GM15510 (cell line): ENCODE data around the gene INSM1.

Source experiments
- POLR2A ChIP-seq: IDR thresholded peaks from 3 replicates; pipeline ENCODE4 v1.6.1; 2011; ENCODE audit warnings: borderline replicate concordance; ENCODE audit not compliant: insufficient read length; ENCODE audit errors: extremely low read depth

INSM1 gene

DNA sequence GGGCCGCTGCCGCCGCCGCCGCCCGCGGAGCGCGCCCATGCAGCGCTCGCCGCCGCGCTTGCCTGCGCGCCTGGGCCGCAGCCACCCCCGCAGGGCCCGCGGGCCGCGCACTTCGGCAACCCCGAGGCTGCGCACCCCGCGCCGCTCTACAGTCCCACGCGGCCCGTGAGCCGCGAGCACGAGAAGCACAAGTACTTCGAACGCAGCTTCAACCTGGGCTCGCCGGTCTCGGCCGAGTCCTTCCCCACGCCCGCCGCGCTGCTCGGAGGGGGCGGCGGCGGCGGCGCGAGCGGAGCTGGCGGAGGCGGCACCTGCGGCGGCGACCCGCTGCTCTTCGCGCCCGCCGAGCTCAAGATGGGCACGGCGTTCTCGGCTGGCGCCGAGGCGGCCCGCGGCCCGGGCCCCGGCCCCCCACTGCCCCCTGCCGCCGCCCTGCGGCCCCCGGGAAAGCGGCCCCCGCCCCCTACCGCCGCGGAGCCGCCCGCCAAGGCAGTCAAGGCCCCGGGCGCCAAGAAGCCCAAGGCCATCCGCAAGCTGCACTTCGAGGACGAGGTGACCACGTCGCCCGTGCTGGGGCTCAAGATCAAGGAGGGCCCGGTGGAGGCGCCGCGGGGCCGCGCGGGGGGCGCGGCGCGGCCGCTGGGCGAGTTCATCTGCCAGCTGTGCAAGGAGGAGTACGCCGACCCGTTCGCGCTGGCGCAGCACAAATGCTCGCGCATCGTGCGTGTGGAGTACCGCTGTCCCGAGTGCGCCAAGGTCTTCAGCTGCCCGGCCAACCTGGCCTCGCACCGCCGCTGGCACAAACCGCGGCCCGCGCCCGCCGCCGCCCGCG is 730 bp downstream of the INSM1 start:
- no peak for TF ChIP-seq POLR2A

- TF ChIP-seq POLR2A = no peak
These were observed 1.6 kb downstream of the INSM1 start for GRCh38 chr20:20369250-20370093.

DNA sequence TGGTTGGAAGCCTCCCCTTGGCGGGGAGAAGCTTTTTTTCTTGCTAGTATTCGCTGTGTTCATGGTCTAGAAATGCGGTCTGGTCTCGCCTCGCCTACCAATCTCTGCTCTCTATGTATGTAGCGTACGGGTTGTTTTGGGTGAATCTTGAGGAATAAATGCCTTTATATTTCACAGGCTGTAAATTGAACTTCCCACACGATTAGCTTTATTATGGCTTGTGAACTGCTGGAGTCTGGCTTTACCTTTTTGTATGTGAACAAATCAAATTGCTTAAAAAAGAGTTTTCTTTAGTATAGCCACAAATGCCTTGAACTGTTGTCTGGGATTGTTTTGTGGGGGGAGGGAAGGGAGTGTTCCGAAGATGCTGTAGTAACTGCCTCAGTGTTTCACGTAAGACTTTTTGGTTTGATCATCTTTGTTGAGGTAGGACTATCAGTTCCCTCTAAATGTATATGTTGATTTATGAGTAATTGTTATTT is 2.2 kb downstream of the INSM1 start:
- TF ChIP-seq POLR2A = no peak

- TF ChIP-seq POLR2A = no peak
These were observed 3.2 kb downstream of the INSM1 start for GRCh38 chr20:20371083-20371482.

GRCh38 chr20:20371681-20372080 is 3.8 kb downstream of the INSM1 start:
- TF ChIP-seq POLR2A = no peak

DNA sequence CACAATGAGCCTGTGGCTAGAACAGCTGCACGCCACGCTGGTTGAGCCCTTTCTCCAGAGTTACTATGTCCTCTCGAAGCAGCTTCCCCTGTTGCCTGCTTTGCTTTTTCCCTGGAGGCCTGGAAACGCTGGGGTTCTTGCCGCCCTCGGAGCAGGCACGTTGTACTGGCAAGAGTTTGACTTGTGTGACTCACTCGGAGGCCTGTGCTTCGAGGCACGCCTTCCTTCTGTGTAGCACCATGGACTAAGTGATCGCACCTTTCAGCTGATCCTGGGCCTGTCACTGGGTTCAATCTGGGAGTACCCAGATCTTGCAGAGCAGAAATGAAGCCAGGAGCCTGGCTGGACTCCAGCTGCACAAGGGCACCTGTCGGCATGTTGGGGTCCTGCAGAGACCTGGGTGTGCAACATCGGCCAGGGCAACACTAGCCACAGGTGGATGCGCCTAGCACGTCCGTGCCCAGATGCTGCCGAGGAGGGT is 5.2 kb downstream of the INSM1 start:
- no peak for TF ChIP-seq POLR2A

DNA sequence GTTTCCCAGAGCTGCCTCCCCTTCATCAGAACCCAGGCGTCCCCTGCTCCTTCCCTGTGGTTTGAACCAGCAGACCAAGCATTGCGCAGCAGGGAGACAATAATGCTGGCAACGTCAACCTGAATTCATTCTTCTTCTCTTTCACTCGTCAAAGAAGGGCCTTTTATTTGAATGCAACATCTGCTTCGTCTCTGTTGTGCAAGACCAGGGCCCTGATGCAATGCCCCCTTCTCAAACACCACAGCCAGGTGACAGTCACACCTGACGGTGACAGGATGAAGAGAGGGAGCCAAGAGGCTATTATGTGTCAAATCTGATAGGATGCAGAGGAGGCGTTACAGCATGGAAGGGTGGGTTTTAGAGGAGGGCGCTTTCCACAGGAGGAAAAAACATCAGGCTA is 8.0 kb downstream of the INSM1 start:
- no peak for TF ChIP-seq POLR2A

DNA sequence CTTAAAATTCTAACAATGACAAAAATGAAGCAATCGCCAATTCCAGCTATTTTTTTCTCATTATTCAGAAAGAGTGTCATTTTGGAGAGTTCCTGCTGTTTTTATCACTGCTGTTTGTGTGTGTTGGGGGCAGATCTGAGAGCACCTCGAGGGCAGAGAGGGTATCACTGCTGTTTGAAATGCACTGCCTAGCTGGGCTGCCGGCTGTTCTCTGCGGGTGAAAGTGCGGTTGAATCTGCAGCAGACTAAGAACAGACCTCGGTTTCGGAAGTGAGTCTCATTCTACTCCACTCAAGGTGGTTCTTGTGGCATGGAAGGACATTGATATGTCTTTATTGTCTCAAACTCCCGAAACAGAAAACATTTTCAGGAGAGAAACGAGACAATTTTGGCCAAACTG is 18.3 kb downstream of the INSM1 start:
- TF ChIP-seq POLR2A = no peak

GRCh38 chr20:20390393-20390792 is 22.5 kb downstream of the INSM1 start:
- TF ChIP-seq POLR2A = no peak

DNA sequence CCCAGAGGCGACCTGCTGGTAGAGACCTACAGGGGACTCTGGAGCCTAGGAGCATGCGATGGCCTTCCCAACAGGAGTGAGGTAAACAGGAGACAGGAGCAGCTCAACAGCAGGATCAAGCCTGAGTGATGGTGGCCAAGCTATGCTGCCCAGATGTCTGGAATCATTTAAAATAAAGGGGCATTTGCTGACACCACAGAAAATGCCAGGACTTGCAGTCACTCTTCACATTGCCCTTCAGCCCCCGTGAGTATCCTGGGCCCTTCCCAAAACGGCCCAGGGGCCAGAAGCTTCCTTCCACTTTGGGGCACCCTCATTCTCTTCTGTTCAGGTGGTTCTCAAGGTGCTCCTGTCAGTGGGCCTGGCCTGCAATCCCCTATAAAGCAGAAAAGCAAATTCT is 23.2 kb downstream of the INSM1 start:
- TF ChIP-seq POLR2A = no peak

- no peak for TF ChIP-seq POLR2A
These were observed 23.9 kb downstream of the INSM1 start for GRCh38 chr20:20391766-20392165.

- no peak for TF ChIP-seq POLR2A
These were observed 25.6 kb downstream of the INSM1 start for GRCh38 chr20:20393207-20394120.

DNA sequence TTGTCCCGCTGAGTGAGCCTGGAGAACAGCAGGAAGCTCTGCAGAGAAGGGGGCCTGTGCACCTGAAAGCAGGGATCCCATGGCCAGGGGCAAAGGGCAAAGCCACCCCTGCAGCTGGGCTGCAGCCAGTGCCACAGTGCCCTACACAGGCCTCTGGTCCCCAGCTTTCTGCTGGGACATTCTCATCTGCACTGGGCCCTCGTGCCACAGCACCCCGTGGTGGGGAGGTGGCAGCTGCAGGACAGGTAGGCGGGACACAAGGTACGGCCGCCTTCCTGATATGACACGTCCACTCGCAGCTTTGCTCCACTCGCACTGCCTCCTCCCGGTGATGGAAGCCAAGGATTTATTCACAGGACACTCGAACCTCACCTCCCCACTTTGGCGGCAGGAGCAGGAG is 27.2 kb downstream of the INSM1 start:
- TF ChIP-seq POLR2A = no peak

DNA sequence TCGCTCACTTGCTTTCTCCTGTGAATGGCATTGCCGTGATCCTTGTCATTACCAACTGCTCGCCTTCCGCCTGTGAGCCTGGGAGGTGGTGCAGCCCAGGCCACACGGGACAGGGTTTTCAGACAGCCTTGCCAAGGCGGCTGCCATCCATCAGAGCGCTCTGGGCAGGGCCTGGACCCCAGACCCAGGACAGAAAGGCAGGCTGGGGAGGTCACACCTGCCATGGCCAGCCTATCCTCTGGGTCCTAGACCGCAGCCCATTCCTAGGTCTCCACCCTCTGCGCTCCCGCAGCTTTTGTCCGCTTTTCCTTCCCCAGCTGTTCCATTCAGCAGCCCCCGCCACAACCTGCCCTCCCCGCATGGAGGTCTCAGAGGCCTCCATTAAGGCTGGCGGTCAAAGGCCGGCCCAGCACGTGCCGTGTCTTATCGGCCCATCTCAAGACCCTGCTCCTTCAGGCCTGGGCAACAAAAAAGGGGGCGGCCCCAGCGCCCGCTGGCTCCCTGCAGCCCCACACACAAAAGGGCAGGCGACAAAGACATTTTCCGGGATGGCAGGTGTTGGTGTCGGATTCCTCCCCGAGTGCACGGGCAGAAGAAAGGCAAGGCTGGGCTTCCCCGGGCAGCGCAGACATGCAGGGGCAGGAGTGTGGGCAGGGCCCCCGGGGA is 28.1 kb downstream of the INSM1 start:
- TF ChIP-seq POLR2A = no peak

GRCh38 chr20:20396794-20397193 is 28.9 kb downstream of the INSM1 start:
- no peak for TF ChIP-seq POLR2A

GRCh38 chr20:20398123-20398522 is 30.2 kb downstream of the INSM1 start:
- no peak for TF ChIP-seq POLR2A
